SU-DHL-6 (cell line): Measurements from ENCODE around the gene B3GNT9.

Experiments used
- EZH2phosphoT487 ChIP-seq: fragments of 200-600 bp; sonication (generic), shearing (Covaris generic); conservative IDR thresholded peaks from 2 replicates; pipeline ENCODE4 v1.6.1; 2018; ENCODE audit warnings: mild to moderate bottlenecking, antibody characterized with exemption, low read length, moderate library complexity, mixed read lengths
- TF ChIP-seq, protein P1 (sequence below): fragments of 200-600 bp; sonication (generic); IDR thresholded peaks from one replicate; pipeline ENCODE4 v1.5.1; 2017; ENCODE audit warnings: antibody characterized with exemption, mild to moderate bottlenecking, low read length, moderate library complexity; ENCODE audit not compliant: insufficient read depth, poor library complexity, severe bottlenecking

DNA sequence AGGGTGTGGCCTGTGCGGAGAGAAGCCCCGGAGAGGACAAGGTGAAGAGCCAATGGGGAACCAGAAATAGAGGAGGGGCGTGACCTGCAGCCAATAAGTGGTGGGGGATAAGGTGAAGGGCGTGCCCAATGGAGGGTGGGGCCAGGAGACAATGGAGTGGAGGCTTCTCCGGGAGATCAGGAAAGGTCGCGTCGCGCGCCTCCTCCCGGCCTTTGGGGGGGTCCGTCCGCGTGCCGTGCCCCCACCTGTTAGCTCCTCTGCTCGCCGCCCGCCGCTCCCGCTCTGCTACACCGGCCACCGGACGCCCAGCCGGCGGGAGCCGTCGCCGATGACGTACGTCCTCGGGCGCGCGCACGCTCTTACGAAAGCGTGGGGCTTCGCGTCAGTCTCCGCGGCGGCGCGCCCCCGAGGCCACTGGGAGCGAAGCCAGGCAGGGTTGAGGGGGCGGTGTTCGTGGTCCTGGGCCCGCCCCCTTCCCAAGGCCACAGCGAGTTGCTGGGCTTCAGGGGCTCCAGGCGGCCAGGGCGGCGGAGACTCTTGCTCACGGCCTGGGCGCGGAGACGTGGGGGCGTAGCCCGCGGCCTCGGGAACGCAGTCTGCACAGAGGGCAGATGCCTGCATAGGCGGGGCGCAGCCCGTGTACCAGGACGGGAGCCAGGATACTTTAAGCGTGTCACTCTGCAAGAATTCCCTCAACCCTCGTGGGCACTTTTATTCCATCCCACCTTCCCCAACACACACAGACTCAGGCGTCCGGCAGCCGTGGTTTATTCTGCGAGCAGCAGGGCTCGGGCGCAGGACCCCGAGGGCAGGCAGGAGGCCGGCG is 33.0 kb upstream of the B3GNT9 start, which contains the start of gene MATCAP1:
- TF ChIP-seq, protein P1, sequence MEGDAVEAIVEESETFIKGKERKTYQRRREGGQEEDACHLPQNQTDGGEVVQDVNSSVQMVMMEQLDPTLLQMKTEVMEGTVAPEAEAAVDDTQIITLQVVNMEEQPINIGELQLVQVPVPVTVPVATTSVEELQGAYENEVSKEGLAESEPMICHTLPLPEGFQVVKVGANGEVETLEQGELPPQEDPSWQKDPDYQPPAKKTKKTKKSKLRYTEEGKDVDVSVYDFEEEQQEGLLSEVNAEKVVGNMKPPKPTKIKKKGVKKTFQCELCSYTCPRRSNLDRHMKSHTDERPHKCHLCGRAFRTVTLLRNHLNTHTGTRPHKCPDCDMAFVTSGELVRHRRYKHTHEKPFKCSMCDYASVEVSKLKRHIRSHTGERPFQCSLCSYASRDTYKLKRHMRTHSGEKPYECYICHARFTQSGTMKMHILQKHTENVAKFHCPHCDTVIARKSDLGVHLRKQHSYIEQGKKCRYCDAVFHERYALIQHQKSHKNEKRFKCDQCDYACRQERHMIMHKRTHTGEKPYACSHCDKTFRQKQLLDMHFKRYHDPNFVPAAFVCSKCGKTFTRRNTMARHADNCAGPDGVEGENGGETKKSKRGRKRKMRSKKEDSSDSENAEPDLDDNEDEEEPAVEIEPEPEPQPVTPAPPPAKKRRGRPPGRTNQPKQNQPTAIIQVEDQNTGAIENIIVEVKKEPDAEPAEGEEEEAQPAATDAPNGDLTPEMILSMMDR = no peak
- no peak for TF ChIP-seq EZH2phosphoT487
